Skeletal muscle satellite cell (primary cell): ENCODE results near the gene ENOX2.

Experiments
- H3K27me3 ChIP-seq: 2 replicates; pipeline ENCODE4 v1.7.0; 2013; ENCODE audit warnings: low read length; ENCODE audit not compliant: control insufficient read depth, insufficient read depth
- H3K36me3 ChIP-seq: 2 replicates; pipeline ENCODE4 v1.7.0; 2013; ENCODE audit warnings: mild to moderate bottlenecking, control low read depth, low read length; ENCODE audit not compliant: insufficient read depth
- H3K4me1 ChIP-seq: 2 replicates; pipeline ENCODE4 v1.7.0; 2013; ENCODE audit warnings: low read length; ENCODE audit not compliant: control insufficient read depth, insufficient read depth
- H3K4me2 ChIP-seq: 2 replicates; pipeline ENCODE4 v1.7.0; 2013; ENCODE audit warnings: mild to moderate bottlenecking, low read length
- H3K4me3 ChIP-seq: 2 replicates; pipeline ENCODE4 v1.7.0; 2013; ENCODE audit warnings: low read length
- H3K9ac ChIP-seq: 2 replicates; pipeline ENCODE4 v1.7.0; 2013; ENCODE audit warnings: mild to moderate bottlenecking, low read depth, low read length, moderate library complexity
- H3K9me3 ChIP-seq: replicated peaks from 2 replicates; pipeline ENCODE4 v1.7.0; 2013; ENCODE audit warnings: mild to moderate bottlenecking, control low read depth, low read length

The ENOX2 gene

DNA sequence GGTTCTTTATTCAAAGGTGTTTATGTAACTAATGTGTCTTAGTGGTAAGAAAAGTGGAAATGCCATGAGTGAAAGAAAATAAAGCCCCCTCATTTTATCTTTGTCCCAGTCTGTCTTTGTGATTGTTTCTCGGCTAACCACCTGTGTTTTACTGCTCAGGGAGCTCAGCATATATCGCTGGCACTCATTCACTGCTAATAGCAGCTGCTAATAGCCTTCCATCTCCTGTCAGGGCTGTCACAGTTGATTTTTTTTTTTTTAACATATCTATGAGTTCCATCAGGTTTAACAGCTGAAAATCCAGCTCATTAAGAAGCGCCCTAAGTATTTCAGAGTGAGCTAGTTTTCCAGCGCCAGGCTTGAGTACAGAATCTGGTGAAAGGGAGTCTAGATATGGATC, 295.6 kb downstream of the ENOX2 start:
- Histone ChIP-seq H3K9ac (no peak overlapping the region), H3K9me3 (no peaks in the 10 kb centered on the region), H3K4me3 (no peak overlapping the region), H3K27me3 (peaks cover 20% of the 10 kb centered on the region), H3K4me2 (no peak overlapping the region), H3K36me3 (no peaks in the 10 kb centered on the region), H3K4me1 (no peaks in the 10 kb centered on the region)

DNA sequence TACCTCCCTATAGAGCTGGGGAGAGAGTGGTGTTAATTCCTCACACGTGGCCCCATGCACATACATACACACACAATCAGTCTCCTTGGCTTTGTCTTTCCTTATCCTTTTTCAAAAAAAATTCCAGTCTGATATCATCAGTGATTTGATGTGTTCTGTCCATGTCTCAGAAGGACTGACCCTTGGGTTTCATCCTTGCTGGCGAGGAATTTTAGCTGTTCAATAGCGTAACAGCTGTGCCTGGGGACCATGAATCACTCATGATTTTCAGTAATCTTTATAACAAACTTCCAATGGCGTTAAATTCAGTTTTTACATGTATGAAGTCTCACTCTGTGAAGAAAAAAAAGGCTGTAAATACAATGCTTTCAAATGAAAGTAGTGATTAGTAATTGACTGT, 296.6 kb downstream of the ENOX2 start:
- H3K27me3 ChIP-seq: peaks cover 20% of the 10 kb centered on the region
- no peak overlapping the region for H3K4me3 ChIP-seq
- no peaks in the 10 kb centered on the region for H3K36me3 ChIP-seq
- no peak overlapping the region for H3K9ac ChIP-seq
- no peaks in the 10 kb centered on the region for H3K4me1 ChIP-seq
- H3K9me3 ChIP-seq: no peaks in the 10 kb centered on the region
- no peak overlapping the region for H3K4me2 ChIP-seq

DNA sequence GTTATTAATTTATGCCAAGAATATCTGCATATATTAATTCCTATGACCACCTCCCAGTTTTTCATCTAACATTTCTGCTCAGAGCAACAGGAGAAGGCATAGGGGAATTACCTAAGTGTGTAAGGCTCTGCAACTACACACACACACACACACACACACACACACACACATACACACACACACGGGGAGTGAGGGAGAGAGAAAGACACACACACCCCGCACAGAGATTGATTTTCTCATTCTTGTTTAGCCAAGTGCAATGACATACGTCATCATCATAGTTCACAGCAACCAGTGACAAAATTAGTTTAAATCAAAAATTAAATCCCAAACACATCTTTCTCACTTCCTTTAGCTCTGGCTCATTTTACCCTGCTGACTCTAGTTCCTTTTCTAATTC, 298.1 kb downstream of the ENOX2 start:
- H3K4me2 ChIP-seq: no peak overlapping the region
- H3K27me3 ChIP-seq: peaks cover 28% of the 10 kb centered on the region
- no peaks in the 10 kb centered on the region for H3K4me1 ChIP-seq
- no peak overlapping the region for H3K4me3 ChIP-seq
- no peaks in the 10 kb centered on the region for H3K9me3 ChIP-seq
- H3K36me3 ChIP-seq: no peaks in the 10 kb centered on the region
- H3K9ac ChIP-seq: no peak overlapping the region

DNA sequence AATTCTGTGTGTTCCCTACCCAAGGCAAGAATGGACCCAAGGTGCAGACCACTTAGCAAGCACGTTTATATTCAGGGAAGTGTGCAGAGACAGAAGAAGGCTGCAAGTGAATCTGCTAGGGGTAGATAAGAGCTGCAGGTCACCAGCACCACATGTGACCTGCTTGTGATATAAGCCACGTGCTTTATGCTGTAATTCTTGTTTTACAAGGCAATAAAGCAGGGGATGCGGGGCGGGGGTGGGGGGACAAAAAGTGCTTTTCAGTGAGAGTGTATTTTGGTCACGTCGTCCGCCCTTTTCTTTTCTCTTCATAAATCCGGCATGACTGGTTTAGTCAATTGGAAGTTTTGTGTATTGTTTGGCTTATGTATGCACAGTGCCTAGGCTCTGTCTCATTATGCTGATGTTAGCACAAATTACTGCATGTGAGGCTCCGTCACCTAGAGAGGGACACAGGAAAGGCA, 308.5 kb downstream of the ENOX2 start:
- no peaks in the 10 kb centered on the region for H3K9me3 ChIP-seq
- no peaks in the 10 kb centered on the region for H3K36me3 ChIP-seq
- H3K9ac ChIP-seq: no peak overlapping the region
- peaks cover 10% of the 10 kb centered on the region for H3K27me3 ChIP-seq
- no peak overlapping the region for H3K4me3 ChIP-seq
- no peaks in the 10 kb centered on the region for H3K4me1 ChIP-seq
- no peak overlapping the region for H3K4me2 ChIP-seq

DNA sequence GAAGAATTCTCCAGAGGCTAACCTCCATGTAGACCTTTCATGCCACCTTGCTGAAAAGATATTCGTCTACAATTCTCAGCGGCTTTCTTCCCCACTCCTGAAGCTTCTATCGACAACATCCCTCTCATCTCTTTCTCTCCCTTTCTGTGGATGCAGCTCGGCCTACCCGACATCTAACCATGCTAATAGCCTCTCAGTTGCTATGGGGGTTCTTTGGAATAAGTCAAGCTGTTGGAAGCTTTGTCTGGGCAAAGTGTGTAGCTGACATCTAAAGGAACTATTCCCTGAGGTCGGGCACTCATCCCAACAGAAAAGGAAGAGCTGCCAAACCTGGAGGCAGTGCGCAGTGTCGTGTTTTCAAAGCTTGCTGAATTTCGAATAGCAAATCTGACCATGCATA, 309.1 kb downstream of the ENOX2 start:
- no peak overlapping the region for H3K9ac ChIP-seq
- no peaks in the 10 kb centered on the region for H3K9me3 ChIP-seq
- peaks cover 10% of the 10 kb centered on the region for H3K27me3 ChIP-seq

DNA sequence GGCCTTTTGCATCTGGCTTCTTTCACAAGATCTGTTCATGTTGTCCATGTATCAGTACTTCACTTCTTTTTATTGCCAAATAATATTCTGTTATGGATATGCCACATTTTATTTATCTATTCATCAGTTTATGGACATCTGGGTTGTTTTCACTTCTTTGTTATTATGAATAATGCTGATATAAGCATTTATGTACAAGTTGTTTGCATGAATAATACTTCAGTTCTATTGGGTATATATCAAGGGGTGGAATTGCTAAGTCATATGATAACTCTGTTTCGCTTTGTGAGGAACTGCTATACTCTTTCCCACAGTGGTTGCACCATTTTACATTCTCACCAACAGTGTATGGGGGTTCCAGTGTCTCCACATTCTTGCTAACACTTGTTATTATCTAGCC, 310.8 kb downstream of the ENOX2 start:
- no peaks in the 10 kb centered on the region for H3K36me3 ChIP-seq
- peaks cover 7% of the 10 kb centered on the region for H3K27me3 ChIP-seq
- no peak overlapping the region for H3K4me2 ChIP-seq
- no peak overlapping the region for H3K9ac ChIP-seq
- no peak overlapping the region for H3K4me3 ChIP-seq
- no peaks in the 10 kb centered on the region for H3K4me1 ChIP-seq
- H3K9me3 ChIP-seq: no peaks in the 10 kb centered on the region

More for the DNA sequence above, 309.1 kb downstream of the ENOX2 start:
- H3K4me2 ChIP-seq: no peak overlapping the region
- no peaks in the 10 kb centered on the region for H3K36me3 ChIP-seq
- no peaks in the 10 kb centered on the region for H3K4me1 ChIP-seq
- H3K4me3 ChIP-seq: no peak overlapping the region

DNA sequence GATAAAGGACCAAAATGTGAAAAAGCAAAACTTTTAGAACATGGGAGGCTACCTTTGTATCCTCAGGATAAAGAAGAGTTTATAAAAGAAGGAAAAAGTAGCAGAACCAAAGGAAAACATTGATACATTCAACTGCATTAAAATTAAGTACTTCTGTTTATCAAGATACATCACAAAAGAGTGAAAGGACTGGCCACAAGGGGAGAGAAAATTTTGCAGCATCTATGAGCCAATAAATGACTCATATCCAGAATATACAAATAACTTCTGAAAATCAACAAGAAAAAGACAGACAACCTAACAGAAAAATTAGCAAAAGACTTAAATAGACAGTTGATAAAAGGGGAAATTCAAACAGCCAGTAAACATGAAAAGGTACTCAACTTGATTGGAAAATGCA, 324.1 kb downstream of the ENOX2 start:
- H3K4me3 ChIP-seq: no peak overlapping the region
- no peaks in the 10 kb centered on the region for H3K36me3 ChIP-seq
- no peaks in the 10 kb centered on the region for H3K9me3 ChIP-seq
- no peak overlapping the region for H3K9ac ChIP-seq
- no peak overlapping the region for H3K4me2 ChIP-seq
- H3K27me3 ChIP-seq: peaks cover 2% of the 10 kb centered on the region
- no peaks in the 10 kb centered on the region for H3K4me1 ChIP-seq

DNA sequence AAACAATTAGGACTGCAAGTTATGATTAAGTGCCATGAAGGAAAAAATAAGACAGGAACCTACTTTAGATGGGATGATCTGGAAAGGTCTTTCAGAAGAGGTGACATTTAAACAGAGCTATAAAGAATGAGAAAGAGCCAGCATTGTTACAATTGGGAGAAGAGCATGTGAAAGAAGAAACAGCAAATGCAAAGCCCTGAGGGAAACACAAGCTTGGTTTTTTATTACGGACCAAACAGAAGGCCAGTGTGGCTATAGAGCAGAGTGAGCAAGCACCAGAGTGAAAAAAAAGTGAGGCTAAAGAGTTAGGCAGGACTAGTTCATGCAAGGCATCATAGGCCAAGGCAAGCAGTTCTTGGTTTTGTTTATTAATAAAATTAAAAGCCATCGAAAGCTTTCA, 325.6 kb downstream of the ENOX2 start:
- Histone ChIP-seq H3K9ac (no peak overlapping the region), H3K36me3 (no peaks in the 10 kb centered on the region), H3K4me1 (no peaks in the 10 kb centered on the region), H3K4me2 (no peak overlapping the region), H3K9me3 (no peaks in the 10 kb centered on the region), H3K27me3 (no peaks in the 10 kb centered on the region), H3K4me3 (no peak overlapping the region)

DNA sequence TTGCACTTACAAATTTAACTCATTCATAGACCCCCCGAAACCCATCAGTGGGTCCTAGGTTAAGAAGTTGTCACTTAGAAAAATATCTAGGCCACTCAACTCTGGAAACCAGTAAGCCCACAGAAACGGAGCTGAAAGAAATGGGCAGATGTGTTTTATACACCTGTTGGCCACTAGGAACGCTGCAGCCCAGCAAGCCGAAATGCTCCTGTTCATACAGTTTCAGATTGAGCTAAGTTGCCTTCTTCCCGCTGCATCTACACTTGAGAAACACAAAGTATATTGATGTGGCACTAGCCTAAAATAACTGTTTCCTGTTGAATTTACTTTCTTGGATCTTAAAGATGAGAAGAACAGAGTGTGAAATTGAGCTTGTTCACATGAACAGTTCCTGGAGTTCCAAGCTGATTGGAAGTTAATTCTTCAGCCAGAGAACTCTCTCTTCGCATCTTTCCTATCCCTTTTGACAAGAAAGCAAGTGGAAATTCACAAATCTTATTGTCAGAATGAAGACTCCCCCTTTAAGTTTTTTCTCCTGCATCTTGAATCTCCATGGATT, 327.1 kb downstream of the ENOX2 start:
- H3K4me2 ChIP-seq: no peak overlapping the region
- H3K4me1 ChIP-seq: no peaks in the 10 kb centered on the region
- H3K4me3 ChIP-seq: no peak overlapping the region
- H3K9ac ChIP-seq: no peak overlapping the region
- H3K36me3 ChIP-seq: no peaks in the 10 kb centered on the region
- no peaks in the 10 kb centered on the region for H3K27me3 ChIP-seq
- no peaks in the 10 kb centered on the region for H3K9me3 ChIP-seq
